ENCODE measurements around the gene TTLL1.

The TTLL1 gene

GRCh38 chr22:43088984-43089717 is at the start of gene TTLL1:
Gene TTLL1 (minus strand): TSS chr22:43089391. CDS start chr22:43075586, 13,805 bp downstream.
- DNase-seq: peak; percentile 90

- no peak for DNase-seq
Measured at GRCh38 chr22:43136801-43137200, 47.6 kb upstream of the TTLL1 start.

- DNase-seq: peak; percentile 41
Measured at GRCh38 chr22:43136255-43136654, 47.1 kb upstream of the TTLL1 start.

GRCh38 chr22:43135565-43135964 is 46.4 kb upstream of the TTLL1 start:
- no peak for DNase-seq

DNA sequence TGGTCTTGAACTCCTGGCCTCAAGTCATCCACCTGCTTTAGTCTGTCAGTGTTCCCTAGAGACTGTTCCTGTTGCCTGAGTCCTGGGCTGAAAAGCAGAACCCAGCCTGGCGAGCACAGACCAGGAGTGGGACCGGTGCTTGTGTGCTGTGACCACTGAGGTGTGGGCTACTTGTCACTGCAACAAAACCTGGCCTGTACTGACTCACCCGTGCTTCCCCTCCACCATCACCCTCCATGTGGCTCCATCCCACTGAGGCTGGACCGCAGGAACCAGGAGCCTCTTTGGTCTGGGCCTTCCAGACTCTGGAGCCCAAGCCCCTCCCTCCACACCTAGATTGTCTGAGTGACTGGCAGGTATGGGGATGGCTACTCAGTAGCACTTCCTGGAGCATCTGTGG is 45.4 kb upstream of the TTLL1 start:
- DNase-seq: no peak

GRCh38 chr22:43133401-43133800 is 44.2 kb upstream of the TTLL1 start:
- DNase-seq: no peak

DNA sequence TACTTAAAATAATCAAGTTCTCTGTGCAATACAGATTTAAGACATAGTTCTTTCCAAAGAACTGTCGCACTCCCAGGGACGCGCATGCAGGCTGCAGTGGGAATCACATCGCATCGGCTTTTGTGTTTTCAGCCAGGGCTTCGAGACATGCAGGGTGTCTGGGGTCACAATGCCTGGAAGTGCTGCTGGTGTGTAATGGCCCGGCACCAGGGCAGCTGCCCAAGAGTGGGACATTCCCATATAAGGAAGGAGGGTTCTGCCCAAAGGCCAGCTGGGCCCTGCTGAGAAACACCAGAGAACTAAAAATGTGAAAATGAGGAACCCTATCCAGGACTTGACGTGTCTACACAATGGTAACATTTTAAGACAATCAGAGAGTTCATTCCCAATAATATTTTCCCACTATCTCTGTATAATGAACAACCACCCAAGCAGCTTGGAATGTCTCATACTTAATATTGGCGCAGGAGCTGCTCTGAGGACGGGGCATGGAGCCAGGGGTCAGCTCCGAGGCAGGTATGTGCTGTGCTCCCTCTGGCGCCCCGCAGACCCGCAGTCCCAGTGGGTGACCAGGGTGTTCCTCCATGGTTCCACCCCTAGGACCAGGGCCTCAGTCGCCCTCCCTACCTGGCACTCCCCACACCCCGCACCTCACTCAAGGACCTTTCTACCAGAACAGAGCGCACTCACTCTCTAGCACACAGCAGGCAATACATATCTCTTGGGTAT is 42.7 kb upstream of the TTLL1 start:
- no peak for DNase-seq

GRCh38 chr22:43129426-43130425 is 40.5 kb upstream of the TTLL1 start:
- no peak for DNase-seq

- DNase-seq: no peak
Measured at GRCh38 chr22:43128928-43129424, 39.8 kb upstream of the TTLL1 start.

GRCh38 chr22:43128116-43128515 is 38.9 kb upstream of the TTLL1 start:
- DNase-seq: no peak

GRCh38 chr22:43127166-43127908 is 38.1 kb upstream of the TTLL1 start:
- DNase-seq: no peak

DNA sequence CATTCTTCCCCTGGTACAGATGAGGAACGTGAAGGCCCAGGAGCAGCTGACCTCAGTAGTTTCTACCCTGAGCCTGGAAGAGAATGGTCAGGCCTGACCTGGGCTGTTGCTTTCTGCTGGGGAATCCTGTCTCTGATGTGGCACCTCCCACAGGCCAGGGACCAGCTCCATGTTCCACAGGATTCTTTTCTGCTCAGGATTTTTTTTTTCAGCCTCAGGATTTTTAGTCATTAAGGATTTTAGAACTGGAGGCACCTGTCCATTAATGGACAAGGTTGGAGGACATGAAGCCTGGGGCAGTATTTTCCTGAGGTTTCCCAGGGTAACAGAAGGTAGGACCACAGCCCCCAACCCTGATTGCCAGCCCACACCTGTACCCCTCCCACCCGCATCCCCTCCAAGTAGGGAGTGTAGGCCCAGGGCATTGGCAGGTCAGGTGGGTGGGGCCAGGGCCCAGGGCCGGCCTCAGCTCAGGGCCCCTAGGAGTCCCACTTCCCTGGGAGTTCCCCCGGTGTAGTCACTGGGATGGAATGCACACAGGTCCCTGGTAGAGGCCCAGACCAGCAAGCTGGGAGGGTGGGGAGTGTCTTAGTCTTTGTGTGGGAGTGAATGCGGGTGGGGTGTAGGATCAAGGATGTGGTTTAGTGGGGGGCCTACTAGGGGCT is 37.4 kb upstream of the TTLL1 start:
- no peak for DNase-seq

- no peak for DNase-seq
Measured at GRCh38 chr22:43118953-43119458, 29.8 kb upstream of the TTLL1 start.

GRCh38 chr22:43118024-43118849 is 29.0 kb upstream of the TTLL1 start:
- DNase-seq: no peak

DNA sequence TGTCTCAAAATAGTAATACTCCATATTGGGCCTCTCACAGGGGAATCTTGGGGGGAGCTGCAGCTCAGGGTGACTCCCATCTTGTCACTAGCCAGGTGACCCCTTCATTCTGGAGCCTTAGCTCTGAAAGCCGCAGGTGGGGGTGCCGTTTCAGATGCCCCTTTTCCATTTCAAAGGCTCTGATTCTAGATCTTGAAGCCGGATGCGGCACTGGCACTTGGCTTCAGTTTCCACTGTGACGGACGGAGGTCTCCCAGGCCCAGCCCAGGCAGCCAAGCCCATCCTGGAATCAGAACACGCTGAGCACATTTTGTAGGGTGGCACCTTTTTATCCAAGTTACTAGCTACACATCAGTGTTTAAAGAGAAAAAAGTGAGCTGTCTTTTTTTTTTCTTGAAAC is 27.7 kb upstream of the TTLL1 start:
- no peak for DNase-seq

- no peak for DNase-seq
Measured at GRCh38 chr22:43114958-43115357, 25.8 kb upstream of the TTLL1 start.

GRCh38 chr22:43113526-43114251 is 24.5 kb upstream of the TTLL1 start:
- no peak for DNase-seq

DNA sequence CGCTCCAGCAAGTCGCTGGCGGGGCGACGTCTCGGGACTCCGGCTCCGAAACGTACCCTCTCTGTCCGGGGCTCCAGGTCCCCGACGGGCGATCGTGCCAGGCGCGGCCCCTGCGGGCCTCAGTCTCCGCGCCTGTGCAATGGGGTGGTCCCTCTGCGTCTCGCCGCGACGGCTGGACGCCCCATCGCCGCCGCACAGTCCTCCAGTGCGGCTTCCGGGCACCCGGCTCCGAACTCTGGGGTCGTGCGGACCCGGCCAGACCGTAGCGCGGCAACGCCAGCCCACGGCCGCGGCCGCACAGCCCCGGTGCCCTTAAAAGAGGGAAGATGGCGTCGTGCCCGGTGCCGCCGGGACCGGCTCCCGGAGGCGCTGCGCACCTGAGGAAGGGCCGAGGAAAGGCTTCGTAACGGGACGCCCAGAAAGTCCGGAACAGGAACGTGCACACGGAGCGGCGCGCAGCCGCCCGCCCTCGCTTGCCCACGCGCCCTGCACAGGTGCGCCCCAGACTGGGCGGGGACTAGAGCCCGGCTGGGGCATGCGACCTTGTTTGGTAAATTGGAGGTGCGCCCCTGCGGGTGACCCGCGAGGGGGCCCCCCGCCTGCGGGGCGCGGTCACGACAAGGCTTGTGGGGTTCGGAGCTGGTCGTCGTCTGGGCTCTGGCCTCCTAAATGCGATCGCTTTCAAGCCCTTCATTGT is 21.9 kb upstream of the TTLL1 start:
- DNase-seq: peak; percentile 50

GRCh38 chr22:43110444-43110926 is 21.3 kb upstream of the TTLL1 start, which contains the start of gene BIK:
Gene BIK (plus strand): TSS chr22:43110750. CDS start chr22:43124023, 13,273 bp downstream.
- peak; percentile 49 for DNase-seq

Measured in activated naive CD4-positive, alpha-beta T cell treated with Interleukin-2 at 50 U/mL for 16 hours (primary cell).